IgD-negative memory B cell (primary cell): ENCODE data around the gene OR2T11. TPM values are rescaled to one million over a fixed set of nuclear protein-coding genes. Genes with fewer than 3 reads are reported as not detected.
"Not testable (repeated sequence)": the region's sequence is repeated elsewhere in the genome, so short reads cannot be mapped to it uniquely, and the experiment has no call there.

Experiments
- H3K27ac Mint-ChIP-seq, 3 donors: one replicate each; pipeline ENCODE4 v1.8.0; 2020 to 2022; ENCODE audit warnings: mild to moderate bottlenecking in 3 of 3, mixed read lengths in 3 of 3, moderate library complexity in 1 of 3
- H3K27me3 Mint-ChIP-seq: one replicate; pipeline ENCODE4 v1.8.0; 2021; ENCODE audit warnings: mixed read lengths
- H3K36me3 Mint-ChIP-seq: one replicate; pipeline ENCODE4 v1.8.0; 2020; ENCODE audit warnings: mild to moderate bottlenecking, mixed read lengths
- H3K4me1 Mint-ChIP-seq, 3 donors: one replicate each; pipeline ENCODE4 v1.8.0; 2020 to 2022; ENCODE audit warnings: mixed read lengths in 3 of 3, mild to moderate bottlenecking in 1 of 3
- H3K4me3 Mint-ChIP-seq, 4 donors: one replicate each; pipeline ENCODE4 v1.8.0; 2020 to 2022; ENCODE audit warnings: mild to moderate bottlenecking in 4 of 4, mixed read lengths in 4 of 4, moderate library complexity in 3 of 4
- H3K9me3 Mint-ChIP-seq, 3 donors: one replicate each; pipeline ENCODE4 v1.8.0; 2020 to 2021; ENCODE audit warnings: mixed read lengths in 3 of 3, mild to moderate bottlenecking in 1 of 3
- polyA plus RNA-seq: library from polyadenylated mRNA; unstranded; fragments of 300-500 nt; fragmentation: Illumina TruSeq; gene quantifications from one replicate; pipeline ENCODE4 v1.2.3, GENCODE V29; 2021

Gene OR2T11
- polyA plus RNA-seq, 1 donor from 2014 or later, result not detected

DNA sequence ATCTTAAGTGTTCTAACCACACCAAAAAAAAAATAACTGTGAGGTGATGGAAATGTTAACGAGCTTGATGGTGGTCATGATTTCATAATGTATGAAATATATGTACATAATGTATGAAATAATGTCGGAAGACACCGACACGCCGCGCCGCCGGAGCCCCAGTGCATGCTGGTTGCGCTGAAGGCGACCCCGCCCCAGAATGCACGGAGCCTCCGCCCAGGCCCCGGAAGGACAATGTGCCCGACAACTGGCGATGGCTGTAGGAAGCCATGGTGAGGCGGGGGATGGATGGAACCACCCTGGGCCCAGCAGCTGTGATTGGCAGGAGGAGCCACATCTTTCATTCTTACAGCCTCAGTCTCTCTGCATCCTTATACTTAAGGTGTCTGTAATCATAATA, 44.8 kb downstream of the OR2T11 start:
- H3K4me3 Mint-ChIP-seq, result no peak overlapping the region
- no peaks in the 10 kb centered on the region for H3K27me3 Mint-ChIP-seq
- peaks cover 3% of the 10 kb centered on the region for H3K36me3 Mint-ChIP-seq
- no peaks in the 10 kb centered on the region for H3K9me3 Mint-ChIP-seq
- no peak overlapping the region for H3K27ac Mint-ChIP-seq
- no peaks in the 10 kb centered on the region for H3K4me1 Mint-ChIP-seq

DNA sequence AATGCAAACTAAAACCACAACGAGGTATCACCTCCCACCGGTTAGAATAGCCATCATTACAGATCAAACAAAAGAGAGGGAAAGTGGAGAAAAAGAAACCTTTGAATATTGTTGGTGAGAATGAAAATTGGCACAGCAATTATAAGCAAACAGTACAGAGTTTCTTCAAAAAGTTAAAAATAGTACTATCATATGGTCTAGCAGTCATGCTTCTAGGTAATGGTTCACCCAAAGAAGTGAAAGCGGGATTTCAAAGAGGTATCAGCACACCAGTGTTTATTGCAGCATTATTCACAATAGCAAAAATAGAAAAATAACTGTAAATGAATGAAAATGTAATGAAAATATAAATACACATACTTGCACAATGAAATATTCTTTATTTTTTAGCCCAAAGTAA, 45.6 kb downstream of the OR2T11 start:
- no peaks in the 10 kb centered on the region for H3K27me3 Mint-ChIP-seq
- no peaks in the 10 kb centered on the region for H3K4me1 Mint-ChIP-seq
- H3K27ac Mint-ChIP-seq, result no peak overlapping the region
- H3K9me3 Mint-ChIP-seq, result peaks cover 0 to 2% (median 0%) of the 10 kb centered on the region in 3 donors
- no peak overlapping the region for H3K4me3 Mint-ChIP-seq
- peaks cover 3% of the 10 kb centered on the region for H3K36me3 Mint-ChIP-seq

DNA sequence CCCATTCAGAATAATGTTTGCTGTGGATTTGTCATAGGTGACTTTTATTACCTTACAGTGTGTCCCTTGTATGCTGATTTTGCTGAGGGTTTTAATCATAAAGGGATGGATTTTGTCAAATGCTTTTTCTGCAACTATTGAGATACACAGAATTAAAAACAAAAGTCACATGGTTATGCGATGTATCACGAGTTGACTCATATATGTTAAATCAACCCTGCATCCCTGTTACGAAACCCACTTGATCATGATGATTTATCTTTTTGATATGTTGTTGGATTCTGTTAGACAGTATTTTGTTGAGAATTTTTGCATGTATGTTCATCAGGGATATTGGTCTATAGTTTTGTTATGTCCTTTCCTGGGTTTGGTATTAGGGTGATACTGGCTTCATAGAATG, 49.6 kb downstream of the OR2T11 start:
- Mint-ChIP-seq H3K9me3 (peaks cover 0 to 2% (median 0%) of the 10 kb centered on the region in 3 donors), H3K4me3 (no peak overlapping the region)

DNA sequence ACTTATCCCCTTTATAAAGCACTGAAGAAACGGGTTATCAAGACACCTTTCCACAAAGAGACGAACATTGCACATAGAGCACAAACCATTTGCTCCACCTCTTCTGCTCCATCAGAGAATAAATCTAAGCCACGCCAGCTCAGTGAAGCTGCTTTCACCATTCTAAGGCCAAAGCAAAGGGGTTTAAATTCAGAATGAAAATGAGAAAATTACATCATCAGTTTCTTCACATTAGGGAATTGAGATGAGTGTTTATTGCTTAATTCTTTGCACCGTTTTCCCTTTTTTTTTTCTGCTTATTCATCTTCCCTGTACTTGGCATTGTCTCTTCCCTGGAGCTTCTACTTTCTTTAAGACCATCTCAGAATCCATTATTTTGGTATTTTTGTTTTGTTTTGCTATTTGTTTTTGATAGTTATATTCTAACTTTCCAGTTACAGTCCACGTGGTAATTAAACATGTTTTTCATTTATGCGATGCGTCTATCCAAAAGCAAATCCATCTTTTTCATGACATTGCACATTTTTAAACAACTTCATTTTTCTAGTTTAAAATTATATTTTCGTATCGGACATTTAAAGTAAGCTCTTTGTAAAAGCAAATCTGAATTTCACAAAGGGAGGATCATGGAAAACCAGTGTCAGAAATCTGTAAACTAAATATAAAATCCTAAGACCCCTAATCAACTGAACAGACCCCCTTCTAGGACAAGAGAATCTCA, 58.5 kb downstream of the OR2T11 start:
- Mint-ChIP-seq H3K4me1 (peaks cover 0 to 1% (median 0%) of the 10 kb centered on the region in 3 donors), H3K4me3 (no peak overlapping the region), H3K9me3 (peaks cover 0 to 5% (median 0%) of the 10 kb centered on the region in 3 donors), H3K27ac (no peak overlapping the region), H3K36me3 (no peaks in the 10 kb centered on the region), H3K27me3 (no peaks in the 10 kb centered on the region)

More for the DNA sequence above, 49.6 kb downstream of the OR2T11 start:
- Mint-ChIP-seq H3K36me3 (peaks cover 3% of the 10 kb centered on the region), H3K27me3 (no peaks in the 10 kb centered on the region), H3K27ac (no peak overlapping the region), H3K4me1 (peaks cover 0 to 1% (median 0%) of the 10 kb centered on the region in 3 donors)

DNA sequence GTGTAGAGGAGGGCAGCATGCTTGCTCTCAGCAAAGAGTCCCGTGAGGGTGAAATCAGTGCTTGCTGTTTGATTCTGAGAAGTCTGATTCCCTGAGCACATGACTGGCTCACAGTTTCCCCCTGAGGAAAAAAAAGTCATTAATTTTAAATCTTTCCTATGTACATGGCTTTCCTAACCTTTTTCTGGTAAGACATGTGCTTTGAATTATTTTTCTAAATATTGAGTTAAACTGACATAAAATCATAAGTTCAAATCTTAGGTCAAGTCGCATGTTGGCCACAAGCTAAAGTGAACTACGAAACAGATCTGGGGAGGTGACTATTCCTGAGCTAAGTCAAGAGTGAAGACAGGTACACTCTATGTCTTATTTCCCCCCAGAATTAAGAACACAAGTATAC, 60.2 kb downstream of the OR2T11 start, which contains the start of gene OR2T34:
Gene OR2T34 (minus strand): TSS at position 101 of the 400 bp plus-strand sequence. CDS start 0 bp downstream, at position 101.
- H3K4me1 Mint-ChIP-seq, H3K36me3 Mint-ChIP-seq, H3K27me3 Mint-ChIP-seq, H3K27ac Mint-ChIP-seq, H3K4me3 Mint-ChIP-seq, H3K9me3 Mint-ChIP-seq: not testable (repeated sequence)

DNA sequence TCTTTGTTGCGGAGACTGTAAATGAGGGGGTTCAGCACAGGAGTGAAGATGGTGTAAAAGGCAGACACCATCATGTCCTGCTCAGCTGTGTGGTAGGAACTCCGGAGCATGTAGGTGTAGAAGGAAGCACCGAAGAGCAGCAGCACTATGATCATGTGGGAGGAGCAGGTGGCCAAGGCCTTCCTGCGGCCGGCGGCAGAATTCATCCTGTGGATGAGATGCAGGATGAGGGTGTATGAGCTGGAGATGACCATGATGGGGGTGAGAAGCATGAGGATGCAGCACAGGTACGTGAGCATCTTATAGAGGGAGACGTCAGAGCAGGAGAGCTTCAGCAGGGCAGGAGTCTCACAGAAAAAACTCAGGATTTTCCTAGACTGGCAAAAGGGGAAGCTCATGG, 61.0 kb downstream of the OR2T11 start:
- not testable (repeated sequence) for H3K27ac Mint-ChIP-seq, H3K4me3 Mint-ChIP-seq, H3K4me1 Mint-ChIP-seq, H3K36me3 Mint-ChIP-seq, H3K9me3 Mint-ChIP-seq, H3K27me3 Mint-ChIP-seq

Other genes starting within 250 kb of the OR2T11 start
- gene OR2T1, start 232.0 kb downstream of the OR2T11 start, polyA plus RNA-seq, result not detected
- gene OR2T2, start 189.5 kb downstream of the OR2T11 start, polyA plus RNA-seq, result not detected
- gene OR2T3, start 161.7 kb downstream of the OR2T11 start, polyA plus RNA-seq, result not detected
- gene OR2T5, start 146.5 kb downstream of the OR2T11 start, polyA plus RNA-seq, result 0.16 TPM
- gene OR2G6, start 127.0 kb downstream of the OR2T11 start, polyA plus RNA-seq, result not detected
- not detected for gene OR2T29, start 72.3 kb downstream of the OR2T11 start, polyA plus RNA-seq
- not detected for gene OR2T34, start 60.3 kb downstream of the OR2T11 start, polyA plus RNA-seq
- 0.39 TPM for gene OR2T10, start 37.4 kb downstream of the OR2T11 start, polyA plus RNA-seq
- not detected for gene OR2T35, start 10.2 kb upstream of the OR2T11 start, polyA plus RNA-seq
- gene OR2T27, start 20.4 kb upstream of the OR2T11 start, polyA plus RNA-seq, result not detected
- not detected for gene OR14I1, start 67.7 kb upstream of the OR2T11 start, polyA plus RNA-seq
- not detected for gene LYPD8, start 120.7 kb upstream of the OR2T11 start, polyA plus RNA-seq
- gene SH3BP5L, start 190.8 kb upstream of the OR2T11 start, polyA plus RNA-seq, result 4.9 TPM
- gene ZNF672, start 203.1 kb upstream of the OR2T11 start, polyA plus RNA-seq, result 46.3 TPM
- gene ZNF692, start 224.0 kb upstream of the OR2T11 start, polyA plus RNA-seq, result 17.0 TPM